B cell (primary cell): ENCODE measurements around the gene FOXF1.

ENCODE experiments used
- CTCF ChIP-seq: fragments of 200-600 bp; IDR thresholded peaks from one replicate; pipeline ENCODE4 v1.8.0; 2022; ENCODE audit warnings: antibody characterized with exemption, mild to moderate bottlenecking
- EZH2 ChIP-seq: IDR thresholded peaks from 2 replicates; pipeline ENCODE4 v1.6.1; 2012; ENCODE audit warnings: borderline replicate concordance, low read depth, mild to moderate bottlenecking, moderate library complexity, low read length; ENCODE audit not compliant: insufficient read depth, poor library complexity, severe bottlenecking

GRCh38 chr16:86467490-86467889 lies 42.8 kb upstream of the FOXF1 start:
- TF ChIP-seq CTCF (no peak), EZH2 (no peak)
